Limb (tissue), 2 donors: ENCODE measurements around the gene PRDM7.
"Not testable (repeated sequence)": the region's sequence is repeated elsewhere in the genome, so short reads cannot be mapped to it uniquely, and the experiment has no call there.

Source experiments
- DNase-seq, 2 donors: peaks; one replicate each; pipeline ENCODE4 v3.0.0-alpha.2; 2016; ENCODE audit errors: extremely low spot score in 2 of 2

The PRDM7 gene

DNA sequence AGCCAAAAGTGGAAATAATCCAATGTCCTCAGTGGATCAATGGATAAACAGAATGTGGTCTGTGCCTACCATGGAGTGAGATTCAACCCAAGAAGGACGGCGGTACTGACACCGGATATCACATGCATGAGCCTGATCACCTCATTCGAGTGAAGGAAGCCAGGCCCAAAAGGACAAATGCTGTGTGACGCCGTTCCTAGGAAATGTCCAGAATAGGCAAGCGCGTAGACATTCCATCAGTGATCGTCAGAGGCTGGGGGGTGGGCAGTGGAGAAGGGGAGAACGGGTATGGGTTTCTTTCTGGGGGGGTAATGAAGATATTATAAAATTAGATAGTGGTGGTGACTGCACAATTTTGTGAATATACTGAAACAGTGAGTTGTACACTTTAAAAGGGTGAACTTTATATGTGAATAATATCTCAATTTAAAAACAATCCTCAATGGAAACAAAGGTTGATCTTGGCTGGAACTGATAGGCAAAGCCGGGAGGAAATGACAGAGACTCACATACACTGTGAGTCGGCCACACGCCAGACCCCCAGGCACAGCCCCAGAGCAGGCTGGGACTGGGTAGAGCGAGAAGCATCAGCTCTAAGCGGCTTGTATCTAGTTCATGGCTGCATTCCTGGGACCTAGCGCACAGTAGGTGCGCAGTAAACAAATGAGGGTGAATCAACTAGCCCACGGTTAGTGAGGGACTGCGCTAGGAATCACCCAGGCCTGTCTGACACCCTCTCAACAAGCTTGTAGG lies 61.4 kb downstream of the PRDM7 start:
- DNase-seq: no peak

DNA sequence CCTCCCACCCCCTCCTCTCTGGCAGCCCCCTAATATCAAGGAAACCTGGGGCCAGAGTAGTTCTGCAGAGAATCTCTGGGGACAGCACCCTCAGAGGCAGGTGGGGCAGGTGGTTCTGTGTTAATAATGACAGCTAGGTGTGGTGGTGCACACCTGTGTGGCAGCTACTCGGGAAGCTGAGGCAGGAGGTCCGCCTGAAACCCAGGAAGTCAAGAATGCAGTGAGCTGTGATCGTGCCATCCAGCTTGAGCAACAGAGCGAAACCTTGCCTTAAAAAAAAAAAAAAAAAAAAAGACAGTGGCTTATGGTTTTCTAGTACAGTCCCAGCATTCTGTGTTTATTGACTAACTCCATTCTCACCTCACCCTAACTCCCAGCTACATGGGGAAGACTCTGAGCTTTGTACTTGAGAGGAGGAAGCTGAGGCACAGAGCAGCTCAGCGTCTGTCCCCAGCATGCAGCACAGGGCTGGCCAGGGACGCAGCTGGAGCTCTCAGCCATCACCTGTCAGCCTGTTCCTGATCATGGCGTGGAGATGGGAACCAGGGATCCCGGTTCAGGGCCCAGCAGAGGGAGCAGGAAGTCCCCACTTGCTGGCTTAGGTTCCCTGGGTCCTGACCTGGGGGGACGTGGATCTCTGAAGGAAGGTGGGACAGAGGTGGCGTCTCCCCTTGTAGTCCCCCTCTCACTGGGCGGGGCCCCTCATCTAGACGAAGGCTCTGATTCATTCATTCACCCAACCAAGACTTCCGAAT lies 64.0 kb downstream of the PRDM7 start:
- DNase-seq: no peak

- DNase-seq: no peak
These were observed 65.1 kb downstream of the PRDM7 start for GRCh38 chr16:90011908-90012501.

DNA sequence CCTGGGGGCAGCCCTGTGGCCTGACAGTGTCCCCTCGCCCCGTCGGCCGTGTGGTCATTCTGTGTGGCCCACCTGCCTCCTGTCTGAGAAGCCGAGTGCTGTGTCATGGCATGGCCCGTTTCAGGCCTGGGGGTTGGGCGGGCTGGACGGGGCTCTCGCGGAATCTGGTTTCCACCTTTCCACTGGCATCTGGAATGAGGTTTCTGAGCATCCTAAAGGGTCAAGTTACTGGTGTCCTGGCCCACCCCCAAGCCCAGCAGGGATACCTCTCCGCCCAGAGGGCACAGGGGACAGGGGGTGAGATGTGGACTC lies 65.7 kb downstream of the PRDM7 start:
- DNase-seq: no peak

DNA sequence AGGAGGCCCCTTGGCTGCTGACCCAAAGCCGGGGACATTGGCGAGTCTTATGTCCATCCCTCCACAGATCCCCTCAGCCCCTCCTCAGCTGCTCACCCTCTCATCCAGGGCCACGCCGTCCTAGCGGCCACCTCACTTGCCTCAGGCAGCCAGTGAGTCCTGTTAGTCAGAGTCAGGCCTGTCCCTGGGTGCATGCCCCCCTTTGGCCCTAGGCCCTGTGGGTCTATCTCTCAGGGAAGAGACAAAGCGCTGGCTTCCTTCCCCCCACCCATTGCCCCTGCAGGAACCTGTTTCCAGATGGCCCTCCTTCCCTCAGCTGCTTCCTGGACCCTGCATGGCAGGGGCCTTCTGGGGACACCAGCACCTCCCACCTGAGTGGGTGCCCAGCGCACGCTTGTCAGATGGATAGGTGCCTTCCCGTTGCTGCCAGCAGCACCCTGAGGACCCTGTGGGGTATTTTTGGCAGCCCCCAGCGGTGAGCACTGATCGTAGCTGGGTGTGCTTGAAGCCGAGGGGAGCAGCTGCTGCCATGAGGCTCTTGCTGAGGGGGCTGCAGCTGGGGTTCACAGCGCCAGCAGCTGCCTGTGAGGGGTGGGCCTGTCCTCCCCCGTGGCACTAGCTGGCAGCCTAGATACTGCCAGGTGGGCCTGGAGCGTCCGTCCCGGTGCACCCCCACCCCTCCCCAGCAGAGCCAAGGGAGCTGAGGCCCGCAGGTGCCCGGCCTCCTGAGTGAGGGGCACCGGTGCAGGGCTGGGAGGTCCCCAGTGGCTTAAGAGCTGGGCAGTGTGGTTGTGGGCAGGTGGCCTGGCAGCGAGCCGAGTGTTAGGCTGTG lies 66.2 kb downstream of the PRDM7 start:
- no peak for DNase-seq

GRCh38 chr16:90009172-90009899 lies 67.8 kb downstream of the PRDM7 start:
- no peak for DNase-seq

DNA sequence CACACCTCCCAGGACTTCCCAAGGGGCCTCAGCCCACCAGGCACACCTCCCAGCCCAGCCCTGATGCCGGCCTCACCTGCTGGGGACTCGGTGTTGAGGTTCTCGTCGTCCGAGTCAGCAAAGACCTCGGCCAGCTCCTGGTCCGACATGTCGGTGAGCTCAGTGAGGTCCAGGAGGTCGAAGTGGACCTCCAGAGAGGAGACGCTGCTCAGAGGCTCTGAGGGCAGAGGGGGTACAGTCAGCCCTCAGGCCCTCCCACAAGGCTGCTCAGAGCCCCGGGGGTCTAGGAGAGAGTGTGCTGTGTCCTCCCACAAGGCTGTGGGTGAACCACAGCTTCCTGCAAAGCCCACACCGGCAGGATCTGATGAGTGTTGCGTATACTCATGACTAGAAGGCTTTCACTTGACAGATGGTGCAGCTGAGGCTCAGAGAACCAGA lies 68.4 kb downstream of the PRDM7 start:
- DNase-seq: no peak

DNA sequence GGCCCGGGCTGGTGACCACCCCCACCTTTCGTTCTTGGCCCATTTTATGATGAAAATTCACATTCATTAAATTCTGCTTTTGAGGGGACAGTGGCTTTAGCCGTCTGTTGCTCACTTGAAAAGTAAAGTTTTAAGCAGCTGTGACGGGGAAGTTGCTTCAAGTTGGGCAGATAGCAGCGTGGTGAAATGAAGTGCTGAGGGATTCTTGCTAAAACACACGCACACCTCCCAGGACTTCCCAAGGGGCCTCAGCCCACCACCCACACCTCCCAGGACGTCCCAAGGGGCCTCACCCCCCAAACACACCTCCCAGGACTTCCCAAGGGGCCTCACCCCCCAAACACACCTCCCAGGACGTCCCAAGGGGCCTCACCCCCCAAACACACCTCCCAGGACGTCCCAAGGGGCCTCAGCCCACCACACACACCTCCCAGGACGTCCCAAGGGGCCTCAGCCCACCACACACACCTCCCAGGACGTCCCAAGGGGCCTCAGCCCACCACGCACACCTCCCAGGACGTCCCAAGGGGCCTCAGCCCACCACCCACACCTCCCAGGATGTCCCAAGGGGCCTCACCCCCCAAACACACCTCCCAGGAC lies 69.4 kb downstream of the PRDM7 start:
- DNase-seq: not testable (repeated sequence)

GRCh38 chr16:90007015-90007414 lies 70.1 kb downstream of the PRDM7 start:
- DNase-seq: no peak
